GM18858 (cell line): ENCODE measurements around the gene GOT1.

Source experiments
- ATAC-seq: cut with Tn5 transposase; IDR thresholded peaks from one replicate; pipeline ENCODE4 v1.9.1; 2021; ENCODE audit not compliant: unreplicated experiment

The GOT1 gene

GRCh38 chr10:99364125-99364524, 66.3 kb downstream of the GOT1 start:
- ATAC-seq: no peak

DNA sequence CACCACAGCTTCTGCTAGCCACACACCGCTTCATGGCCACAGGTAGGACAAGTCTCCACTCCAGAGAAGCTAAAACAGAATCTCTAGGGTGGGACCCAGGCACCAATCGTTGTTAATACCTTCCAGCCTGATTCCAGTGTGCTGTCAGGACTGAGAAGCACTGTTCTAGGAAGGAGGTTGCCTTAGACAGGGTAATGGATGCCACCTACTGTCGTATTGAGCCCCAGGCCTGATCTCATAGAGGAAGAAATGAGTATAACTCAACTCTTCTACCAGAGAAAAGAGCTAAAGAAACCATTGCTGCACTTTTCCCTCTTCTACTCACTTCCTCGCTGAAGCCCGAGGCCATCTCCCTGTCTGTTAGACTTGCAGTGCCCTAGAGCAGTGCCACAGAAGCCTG, 69.5 kb downstream of the GOT1 start:
- no peak for ATAC-seq

GRCh38 chr10:99358101-99358500, 72.3 kb downstream of the GOT1 start:
- ATAC-seq: no peak

- ATAC-seq: no peak
Observed at GRCh38 chr10:99357691-99358090, 72.7 kb downstream of the GOT1 start.

DNA sequence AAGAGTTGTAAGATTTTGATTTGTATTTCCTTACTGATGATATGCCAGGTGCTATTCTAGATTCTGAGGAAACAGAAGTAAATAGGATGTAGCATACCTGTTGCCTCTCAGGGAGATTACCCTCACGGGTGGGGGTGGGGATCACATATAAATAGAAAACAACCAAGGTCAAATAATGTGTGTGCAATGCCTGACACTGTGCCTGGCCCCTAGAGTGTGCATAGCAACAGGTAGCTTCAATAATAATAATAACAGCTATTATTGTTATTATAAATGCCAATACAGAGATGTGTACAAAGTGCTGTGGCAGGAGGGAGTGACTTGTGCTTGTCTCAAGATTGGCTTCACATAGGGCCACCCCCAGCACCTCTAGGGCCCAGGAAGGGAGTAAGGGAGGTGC, 77.2 kb downstream of the GOT1 start:
- ATAC-seq: no peak

DNA sequence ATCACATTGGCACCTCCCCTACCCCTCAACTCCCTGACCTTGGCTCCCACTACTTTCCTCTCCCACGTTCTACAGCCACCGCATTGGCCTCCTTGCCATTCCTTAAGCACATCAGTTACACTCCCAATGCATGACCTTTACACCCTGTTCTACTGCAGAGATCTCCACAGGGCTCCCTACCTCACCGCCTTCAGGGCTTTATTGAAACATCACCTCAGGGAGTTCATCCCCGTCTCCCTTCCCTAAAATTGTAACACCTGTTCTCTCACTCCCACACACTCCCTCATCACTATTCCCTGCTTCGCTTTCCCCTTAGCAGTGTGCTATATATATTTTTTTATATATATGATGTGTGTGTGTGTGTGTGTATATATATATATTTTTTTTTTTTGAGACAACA, 82.8 kb downstream of the GOT1 start:
- ATAC-seq: no peak
